ENCODE data around the gene MDC1. TPM values are rescaled to one million over a fixed set of nuclear protein-coding genes. Genes with fewer than 3 reads are reported as not detected.

Gene MDC1
- total and polyA plus RNA-seq, 2 of the 13 experiments (the other 11 are each of a cell fraction or from before 2014, with no cell fraction given), result 8.4 to 14.0 TPM

- TF ChIP-seq SIX1 (CRISPR knock-in tag; IDR thresholded peaks at IDR 0.05; ENCODE audit: borderline replicate concordance), result no peak; the same call in 1 of the 2 replicates
- TF ChIP-seq ZNF275 (CRISPR knock-in tag; IDR thresholded peaks at IDR 0.05; ENCODE audit: borderline replicate concordance), result peak; percentile 93; the same call in 1 of the 2 replicates
- peak; percentile 93 for TF ChIP-seq SALL1 (CRISPR knock-in tag; IDR thresholded peaks at IDR 0.05)
- no peak; the same call in 1 of the 2 replicates for TF ChIP-seq ATRX (CRISPR knock-in tag; IDR thresholded peaks at IDR 0.05; ENCODE audit: borderline replicate concordance)
- TF ChIP-seq TEF (CRISPR knock-in tag; IDR thresholded peaks at IDR 0.05), result no peak; the same call in 1 of the 2 replicates
- TF ChIP-seq E2F5 (CRISPR knock-in tag; conservative IDR thresholded peaks at IDR 0.05), result peak; percentile 99
- no peak for TF ChIP-seq ATF7 (IDR thresholded peaks at IDR 0.05)
- TF ChIP-seq ATF7 (CRISPR knock-in tag; IDR thresholded peaks at IDR 0.05), result peak; percentile 89
- TF ChIP-seq POLR2A (IDR thresholded peaks at IDR 0.05; ENCODE audit: insufficient read depth in 1 of 2, low read depth in 2 of 2, low read length in 2 of 2), result peak; percentile 91 to 96
- no peak for TF ChIP-seq ZNF770 (CRISPR knock-in tag; IDR thresholded peaks at IDR 0.05)
- TF ChIP-seq PRDM15 (CRISPR knock-in tag; IDR thresholded peaks at IDR 0.05), result no peak
- TF ChIP-seq ZNF746 (CRISPR knock-in tag; IDR thresholded peaks at IDR 0.05), result 0 out of 2 replicates have a peak, but pooled peaks have one; percentile 70
- TF ChIP-seq NCOA1 (CRISPR knock-in tag; IDR thresholded peaks at IDR 0.05), result no peak
- TF ChIP-seq ZGPAT (CRISPR knock-in tag; IDR thresholded peaks at IDR 0.05), result peak; percentile 98
- TF ChIP-seq ZNF75D (CRISPR knock-in tag; IDR thresholded peaks at IDR 0.05; ENCODE audit: borderline replicate concordance), result no peak
- peak; percentile 99 for TF ChIP-seq SP4 (CRISPR knock-in tag; IDR thresholded peaks at IDR 0.05)
- peak; percentile 96 for TF ChIP-seq NFYC (CRISPR knock-in tag; IDR thresholded peaks at IDR 0.05)
- TF ChIP-seq ZFP36 (IDR thresholded peaks at IDR 0.05; ENCODE audit: borderline replicate concordance, low read depth, low read length, partially characterized antibody), result no peak
- peak; percentile 93 for TF ChIP-seq ZNF777 (CRISPR knock-in tag; IDR thresholded peaks at IDR 0.05)
These were observed at the start of gene MDC1 (continued) for GRCh38 chr6:30717129-30717844.

Measured in HepG2 (cell line).